OCI-LY7 (cell line): Measurements from ENCODE around the gene ZNF516. TPM values are rescaled to one million over a fixed set of nuclear protein-coding genes. Genes with fewer than 3 reads are reported as not detected.

Experiments used
- BruUV-seq: library from RNA; stranded (reverse); fragments of 400-500 nt; replicated peaks from 2 replicates; lab custom pipeline; 2021; lab: Mats Ljungman, UMichigan
- CTCF ChIA-PET: fragments of 300-600 bp; sonication (Branson Sonifier 250); formaldehyde crosslinking; loops from one replicate; lab custom pipeline; 2022; ENCODE audit warnings: antibody characterized with exemption; ENCODE audit not compliant: unreplicated experiment; lab: Charles Lee
- POLR2A ChIA-PET: fragments of 300-600 bp; sonication (Branson Sonifier 250); formaldehyde crosslinking; loops from one replicate; lab custom pipeline; 2022; ENCODE audit warnings: antibody characterized with exemption; lab: Charles Lee
- DNase-seq: peaks from one replicate; pipeline ENCODE4 v3.0.0-alpha.2; 2015; ENCODE audit warnings: low spot score
- H2AFZ ChIP-seq: fragments of 200-600 bp; sonication (generic), shearing (Covaris generic); 2 replicates; pipeline ENCODE4 v1.6.1; 2014; ENCODE audit warnings: mild to moderate bottlenecking, antibody characterized with exemption, low read length, moderate library complexity
- H3K27ac ChIP-seq: fragments of 200-600 bp; sonication (generic); 2 replicates; pipeline ENCODE4 v1.5.1; 2014; ENCODE audit warnings: mixed run types, low read depth, mild to moderate bottlenecking, moderate library complexity, low read length, inconsistent platforms; ENCODE audit not compliant: poor library complexity, severe bottlenecking
- H3K36me3 ChIP-seq: fragments of 200-600 bp; sonication (generic); 2 replicates; pipeline ENCODE4 v1.6.1; 2014; ENCODE audit warnings: mild to moderate bottlenecking, antibody characterized with exemption, low read length, moderate library complexity, mixed read lengths; ENCODE audit not compliant: insufficient read depth
- H3K4me1 ChIP-seq: fragments of 200-600 bp; sonication (generic); 2 replicates; pipeline ENCODE4 v1.5.1; 2014; ENCODE audit warnings: mild to moderate bottlenecking, low read length; ENCODE audit not compliant: insufficient read depth, poor library complexity, severe bottlenecking
- H3K4me2 ChIP-seq: fragments of 200-600 bp; sonication (generic); 2 replicates; pipeline ENCODE4 v1.6.1; 2014; ENCODE audit warnings: mild to moderate bottlenecking, low read length
- H3K4me3 ChIP-seq: fragments of 200-600 bp; sonication (generic); 2 replicates; pipeline ENCODE4 v1.5.1; 2014; ENCODE audit warnings: mild to moderate bottlenecking, low read depth, low read length; ENCODE audit not compliant: poor library complexity, severe bottlenecking
- H3K79me2 ChIP-seq: fragments of 200-600 bp; sonication (generic); 2 replicates; pipeline ENCODE4 v1.6.1; 2016; ENCODE audit warnings: low read depth, mild to moderate bottlenecking, low read length, moderate library complexity, mixed read lengths; ENCODE audit not compliant: insufficient read depth
- H3K9me2 ChIP-seq: fragments of 200-600 bp; sonication (generic); 2 replicates; pipeline ENCODE4 v1.6.1; 2016; ENCODE audit warnings: mild to moderate bottlenecking, low read length, mixed read lengths; ENCODE audit not compliant: insufficient read depth
- H3K9me3 ChIP-seq: fragments of 200-600 bp; sonication (generic); 2 replicates; pipeline ENCODE4 v1.6.1; 2014; ENCODE audit warnings: mild to moderate bottlenecking, mixed run types, low read length, mixed read lengths
- H4K20me1 ChIP-seq: fragments of 200-600 bp; sonication (generic); 2 replicates; pipeline ENCODE4 v1.6.1; 2014; ENCODE audit warnings: mild to moderate bottlenecking, antibody characterized with exemption, low read length, moderate library complexity, mixed read lengths; ENCODE audit not compliant: insufficient read depth
- CTCF ChIP-seq: fragments of 200-600 bp; sonication (generic); conservative IDR thresholded peaks from 2 replicates; pipeline ENCODE4 v1.5.1; 2014; ENCODE audit warnings: mild to moderate bottlenecking, antibody characterized with exemption, low read length, moderate library complexity, mixed read lengths
- EZH2phosphoT487 ChIP-seq: fragments of 200-600 bp; sonication (generic); IDR thresholded peaks from 2 replicates; pipeline ENCODE4 v1.6.1; 2018; ENCODE audit warnings: low read depth, borderline replicate concordance, mild to moderate bottlenecking, mixed run types, antibody characterized with exemption, low read length, moderate library complexity, mixed read lengths
- intact Hi-C: fragments of 100-400 bp; cut with micrococcal nuclease; formaldehyde crosslinking; loops from one replicate; pipeline ENCODE4 v1.10.0; 2022; ENCODE audit not compliant: unreplicated experiment
- total RNA-seq, 2 experiments: library from RNA; depleted of rRNA in 1 of 2; stranded (reverse); fragments of >200 nt in 1 of 2; shearing (Covaris generic) in 1 of 2; gene quantifications; 2 replicates each; pipeline ENCODE4 v1.2.3, GENCODE V29; 2014 to 2022

Gene ZNF516
- total RNA-seq, 2 experiments from 2014 or later = 16.2 to 32.3 TPM

GRCh38 chr18:76388261-76388660, 106.8 kb downstream of the ZNF516 start:
- intact Hi-C loops = no loop called here
- DNase-seq = no peak
- no peak overlapping the region for H3K4me3 ChIP-seq
- BruUV-seq = no TSS peak
- no peaks in the 10 kb centered on the region for H4K20me1 ChIP-seq
- CTCF ChIA-PET = no interaction called here
- POLR2A ChIA-PET = no interaction called here
- TF ChIP-seq EZH2phosphoT487 (no peak), CTCF (no peak)
- no peak overlapping the region for H2AFZ ChIP-seq
- H3K9me2 ChIP-seq = no peaks in the 10 kb centered on the region
- no peak overlapping the region for H3K4me2 ChIP-seq
- H3K36me3 ChIP-seq = no peaks in the 10 kb centered on the region; the same call in 1 of the 2 replicates
- H3K27ac ChIP-seq = no peak overlapping the region
- no peaks in the 10 kb centered on the region for H3K4me1 ChIP-seq
- H3K79me2 ChIP-seq = no peaks in the 10 kb centered on the region
- no peaks in the 10 kb centered on the region for H3K9me3 ChIP-seq

GRCh38 chr18:76387608-76388007, 107.4 kb downstream of the ZNF516 start:
- no peaks in the 10 kb centered on the region for H3K9me3 ChIP-seq
- no peak overlapping the region for H2AFZ ChIP-seq
- no peak overlapping the region for H3K4me3 ChIP-seq
- no peak for DNase-seq
- CTCF ChIA-PET = no interaction called here
- H3K79me2 ChIP-seq = no peaks in the 10 kb centered on the region
- H3K4me2 ChIP-seq = no peak overlapping the region
- POLR2A ChIA-PET = no interaction called here
- H3K27ac ChIP-seq = no peak overlapping the region
- no peaks in the 10 kb centered on the region; the same call in 1 of the 2 replicates for H3K36me3 ChIP-seq
- no TSS peak for BruUV-seq
- intact Hi-C loops = no loop called here
- no peaks in the 10 kb centered on the region for H4K20me1 ChIP-seq
- H3K9me2 ChIP-seq = no peaks in the 10 kb centered on the region
- TF ChIP-seq CTCF (no peak), EZH2phosphoT487 (no peak)
- H3K4me1 ChIP-seq = no peaks in the 10 kb centered on the region

- Histone ChIP-seq H3K9me2 (no peaks in the 10 kb centered on the region), H3K79me2 (no peaks in the 10 kb centered on the region), H3K9me3 (no peaks in the 10 kb centered on the region), H4K20me1 (no peaks in the 10 kb centered on the region), H3K4me2 (no peak overlapping the region), H3K4me1 (no peaks in the 10 kb centered on the region), H3K4me3 (no peak overlapping the region), H3K36me3 (no peaks in the 10 kb centered on the region; the same call in 1 of the 2 replicates), H3K27ac (no peak overlapping the region), H2AFZ (no peak overlapping the region)
- DNase-seq = no peak
- BruUV-seq = no TSS peak
- CTCF ChIA-PET = no interaction called here
- intact Hi-C loops = no loop called here
- POLR2A ChIA-PET = no interaction called here
- TF ChIP-seq CTCF (no peak), EZH2phosphoT487 (no peak)
Measured at GRCh38 chr18:76386886-76387285, 108.2 kb downstream of the ZNF516 start.
